ENCODE data around the gene RTCB.

The RTCB gene

GRCh38 chr22:32407312-32407711 lies 4.7 kb downstream of the RTCB start:
- no peak for TF ChIP-seq CTCF (IDR thresholded peaks at IDR 0.05; ENCODE audit: insufficient read depth, low read length, missing control alignments)
- CTCF ChIA-PET: no interaction called here
- POLR2A ChIA-PET: no interaction called here
- no peak overlapping the region for H3K4me3 ChIP-seq (ENCODE audit: low read depth, low read length)
- no peak for DNase-seq (ENCODE audit: low read depth, low spot score)

GRCh38 chr22:32404021-32404420 lies 8.0 kb downstream of the RTCB start:
- POLR2A ChIA-PET: no interaction called here
- DNase-seq (ENCODE audit: low read depth, low spot score): no peak

GRCh38 chr22:32401486-32401885 lies 10.6 kb downstream of the RTCB start:
- ChIA-PET CTCF (interaction anchor here (0.8 to 5.0 kb wide), 3 partner anchors 10 to 584 kb away, joined by 3 to 26 read pairs (median 3); partner anchors contain the start of gene RTCB), POLR2A (no interaction called here)
- H3K4me3 ChIP-seq (ENCODE audit: low read depth, low read length): no peak overlapping the region
- TF ChIP-seq CTCF (IDR thresholded peaks at IDR 0.05; ENCODE audit: insufficient read depth, low read length, missing control alignments): no peak
- DNase-seq (ENCODE audit: low read depth, low spot score): no peak

More at GRCh38 chr22:32404021-32404420, 8.0 kb downstream of the RTCB start:
- no peak overlapping the region for H3K4me3 ChIP-seq (ENCODE audit: low read depth, low read length)
- CTCF ChIA-PET: interaction anchor here (1.1 kb wide), 1 partner anchor 70 kb away, joined by 3 read pairs; the partner anchor contains the start of gene FBXO7
- TF ChIP-seq CTCF (IDR thresholded peaks at IDR 0.05; ENCODE audit: insufficient read depth, low read length, missing control alignments): no peak

GRCh38 chr22:32396746-32397145 lies 15.3 kb downstream of the RTCB start:
- ChIA-PET POLR2A (no interaction called here), CTCF (interaction anchor here (0.7 to 1.7 kb wide), 2 partner anchors 10 to 16 kb away, joined by 3 to 4 read pairs; partner anchors contain the start of gene RTCB)
- no peak for TF ChIP-seq CTCF (IDR thresholded peaks at IDR 0.05; ENCODE audit: insufficient read depth, low read length, missing control alignments)
- H3K4me3 ChIP-seq (ENCODE audit: low read depth, low read length): no peak overlapping the region
- DNase-seq (ENCODE audit: low read depth, low spot score): no peak

GRCh38 chr22:32396255-32396654 lies 15.8 kb downstream of the RTCB start:
- ChIA-PET CTCF (interaction anchor here (1.7 kb wide), 1 partner anchor 9 kb away, joined by 4 read pairs; no protein-coding TSS in a partner anchor), POLR2A (no interaction called here)
- no peak for TF ChIP-seq CTCF (IDR thresholded peaks at IDR 0.05; ENCODE audit: insufficient read depth, low read length, missing control alignments)
- no peak overlapping the region for H3K4me3 ChIP-seq (ENCODE audit: low read depth, low read length)
- DNase-seq (ENCODE audit: low read depth, low spot score): no peak

GRCh38 chr22:32395107-32395506 lies 16.9 kb downstream of the RTCB start:
- ChIA-PET POLR2A (no interaction called here), CTCF (interaction anchor here (0.9 kb wide), 1 partner anchor 11 kb away, joined by 3 read pairs; no protein-coding TSS in a partner anchor)
- no peak for DNase-seq (ENCODE audit: low read depth, low spot score)
- TF ChIP-seq CTCF (IDR thresholded peaks at IDR 0.05; ENCODE audit: insufficient read depth, low read length, missing control alignments): no peak
- H3K4me3 ChIP-seq (ENCODE audit: low read depth, low read length): no peak overlapping the region
